NCI-H1694 (cell line): ENCODE results near the gene IGF2.
A peak's percentile ranks its signal among the peaks of the same experiment; 100 is the strongest.

Experiments
- DNase-seq: peaks from one replicate; lab custom pipeline; 2025; lab: John Stamatoyannopoulos, UW

The IGF2 gene

GRCh38 chr11:2153581-2154194 lies 14.5 kb upstream of the IGF2 start:
- no peak for DNase-seq

- DNase-seq = peak; percentile 57
These were observed 12.5 kb upstream of the IGF2 start for GRCh38 chr11:2151500-2152257.

GRCh38 chr11:2149864-2150847 lies 11.0 kb upstream of the IGF2 start:
- DNase-seq = no peak

- no peak for DNase-seq
These were observed 10.3 kb upstream of the IGF2 start for GRCh38 chr11:2149460-2149859.

- DNase-seq = no peak
These were observed 9.4 kb upstream of the IGF2 start for GRCh38 chr11:2148595-2148994.

- no peak for DNase-seq
These were observed 8.2 kb upstream of the IGF2 start for GRCh38 chr11:2147391-2147790.

- no peak for DNase-seq
These were observed 6.9 kb upstream of the IGF2 start for GRCh38 chr11:2146051-2146450.

GRCh38 chr11:2144544-2145248 lies 5.5 kb upstream of the IGF2 start:
- DNase-seq = no peak

GRCh38 chr11:2143799-2144543 lies 4.8 kb upstream of the IGF2 start:
- no peak for DNase-seq

- DNase-seq = no peak
These were observed 4.2 kb upstream of the IGF2 start for GRCh38 chr11:2143477-2143798.

GRCh38 chr11:2142762-2143202 lies 3.6 kb upstream of the IGF2 start:
- no peak for DNase-seq

GRCh38 chr11:2142300-2142759 lies 3.1 kb upstream of the IGF2 start:
- DNase-seq = no peak

GRCh38 chr11:2140411-2141400 lies 1.5 kb upstream of the IGF2 start:
- no peak for DNase-seq

- DNase-seq = no peak
These were observed 590 bp upstream of the IGF2 start for GRCh38 chr11:2139621-2140337.

- DNase-seq = no peak
These were observed 612 bp downstream of the IGF2 start for GRCh38 chr11:2138431-2139122.

- DNase-seq = no peak
These were observed 1.1 kb downstream of the IGF2 start for GRCh38 chr11:2138068-2138430.

GRCh38 chr11:2137202-2138067 lies 1.8 kb downstream of the IGF2 start:
- DNase-seq = no peak

GRCh38 chr11:2136952-2137201 lies 2.3 kb downstream of the IGF2 start:
- no peak for DNase-seq
